ENCODE results near the gene WDR77.

The WDR77 gene

DNA sequence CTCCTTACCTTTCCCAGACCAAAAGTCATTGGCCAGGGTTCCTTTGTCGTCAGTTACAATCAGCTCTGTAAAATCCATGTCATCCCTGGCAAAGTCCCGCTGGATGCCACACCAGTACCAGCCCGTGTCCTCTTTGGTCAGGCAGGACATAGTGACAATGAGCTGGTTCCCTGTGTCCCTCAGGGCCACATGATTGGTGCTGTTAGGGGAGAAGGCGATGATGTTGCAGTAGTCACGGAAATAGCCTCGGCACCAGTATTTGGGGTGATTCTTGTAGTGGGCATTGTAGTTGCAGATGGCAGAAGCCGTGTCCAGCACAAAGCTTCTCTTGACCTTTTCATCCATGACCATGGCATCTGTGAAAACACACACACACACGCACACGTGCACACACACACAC, 39.6 kb upstream of the WDR77 start:
- H3K9me2 ChIP-seq (ENCODE audit: low read depth, low read length), result no peaks in the 10 kb centered on the region
- H3K79me2 ChIP-seq (ENCODE audit: insufficient read depth, low read length), result no peaks in the 10 kb centered on the region
- no peak overlapping the region for H2AFZ ChIP-seq (ENCODE audit: low read length)
- H3F3A ChIP-seq (ENCODE audit: insufficient read depth, low read length), result no peaks in the 10 kb centered on the region
- no peaks in the 10 kb centered on the region for H3K36me3 ChIP-seq (ENCODE audit: insufficient read depth, low read length)
- no peak overlapping the region for H3K27ac ChIP-seq (ENCODE audit: low read depth, low read length, poor library complexity, severe bottlenecking)
- no peak overlapping the region for H3K4me3 ChIP-seq (ENCODE audit: low read depth, low read length, poor library complexity, severe bottlenecking)
- TF ChIP-seq, protein P1, sequence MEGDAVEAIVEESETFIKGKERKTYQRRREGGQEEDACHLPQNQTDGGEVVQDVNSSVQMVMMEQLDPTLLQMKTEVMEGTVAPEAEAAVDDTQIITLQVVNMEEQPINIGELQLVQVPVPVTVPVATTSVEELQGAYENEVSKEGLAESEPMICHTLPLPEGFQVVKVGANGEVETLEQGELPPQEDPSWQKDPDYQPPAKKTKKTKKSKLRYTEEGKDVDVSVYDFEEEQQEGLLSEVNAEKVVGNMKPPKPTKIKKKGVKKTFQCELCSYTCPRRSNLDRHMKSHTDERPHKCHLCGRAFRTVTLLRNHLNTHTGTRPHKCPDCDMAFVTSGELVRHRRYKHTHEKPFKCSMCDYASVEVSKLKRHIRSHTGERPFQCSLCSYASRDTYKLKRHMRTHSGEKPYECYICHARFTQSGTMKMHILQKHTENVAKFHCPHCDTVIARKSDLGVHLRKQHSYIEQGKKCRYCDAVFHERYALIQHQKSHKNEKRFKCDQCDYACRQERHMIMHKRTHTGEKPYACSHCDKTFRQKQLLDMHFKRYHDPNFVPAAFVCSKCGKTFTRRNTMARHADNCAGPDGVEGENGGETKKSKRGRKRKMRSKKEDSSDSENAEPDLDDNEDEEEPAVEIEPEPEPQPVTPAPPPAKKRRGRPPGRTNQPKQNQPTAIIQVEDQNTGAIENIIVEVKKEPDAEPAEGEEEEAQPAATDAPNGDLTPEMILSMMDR (IDR thresholded peaks at IDR 0.05; ENCODE audit: low read length), result no peak
- no peak for TF ChIP-seq EZH2 (IDR thresholded peaks at IDR 0.05; ENCODE audit: borderline replicate concordance, low read length)
- H3K9me3 ChIP-seq (ENCODE audit: low read length), result no peaks in the 10 kb centered on the region
- no peaks in the 10 kb centered on the region for H3K4me1 ChIP-seq (ENCODE audit: insufficient read depth, low read length, severe bottlenecking)
- H4K20me1 ChIP-seq (ENCODE audit: insufficient read depth, low read length), result no peaks in the 10 kb centered on the region
- no peak overlapping the region for H3K4me2 ChIP-seq (ENCODE audit: low read length)
- H3K27me3 ChIP-seq (ENCODE audit: insufficient read depth, low read length), result no peaks in the 10 kb centered on the region; the same call in 1 of the 2 replicates
- H3K9ac ChIP-seq (ENCODE audit: low read length), result no peak overlapping the region

DNA sequence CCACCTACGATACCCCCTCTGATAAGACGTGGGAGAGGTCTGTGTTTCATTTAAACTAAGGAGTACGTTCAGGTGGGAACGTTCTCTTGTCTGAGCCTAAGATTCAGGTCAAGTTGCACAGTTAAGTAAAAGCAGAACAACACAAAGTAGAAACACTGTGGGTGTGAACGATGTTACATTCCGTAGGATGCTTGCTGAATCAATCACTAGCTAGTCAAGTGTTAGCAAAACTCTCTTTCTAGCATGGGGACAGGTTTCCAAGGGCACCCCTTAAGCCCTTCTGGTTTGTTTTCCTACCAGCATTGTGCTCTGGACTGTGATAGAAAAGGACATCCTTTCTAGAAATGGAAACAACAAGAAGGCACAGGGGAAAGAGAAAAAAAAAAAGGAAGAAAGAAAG, 38.1 kb upstream of the WDR77 start:
- no peaks in the 10 kb centered on the region for H3K9me2 ChIP-seq (ENCODE audit: low read depth, low read length)
- H3K9me3 ChIP-seq (ENCODE audit: low read length), result no peaks in the 10 kb centered on the region
- TF ChIP-seq, protein P1 (IDR thresholded peaks at IDR 0.05; ENCODE audit: low read length), result no peak
- TF ChIP-seq EZH2 (IDR thresholded peaks at IDR 0.05; ENCODE audit: borderline replicate concordance, low read length), result no peak
- H2AFZ ChIP-seq (ENCODE audit: low read length), result no peak overlapping the region
- H3K36me3 ChIP-seq (ENCODE audit: insufficient read depth, low read length), result no peaks in the 10 kb centered on the region
- H3K4me3 ChIP-seq (ENCODE audit: low read depth, low read length, poor library complexity, severe bottlenecking), result no peak overlapping the region
- H4K20me1 ChIP-seq (ENCODE audit: insufficient read depth, low read length), result no peaks in the 10 kb centered on the region
- no peak overlapping the region for H3K9ac ChIP-seq (ENCODE audit: low read length)
- no peak overlapping the region for H3K27ac ChIP-seq (ENCODE audit: low read depth, low read length, poor library complexity, severe bottlenecking)
- H3K4me2 ChIP-seq (ENCODE audit: low read length), result no peak overlapping the region
- H3K79me2 ChIP-seq (ENCODE audit: insufficient read depth, low read length), result no peaks in the 10 kb centered on the region
- H3F3A ChIP-seq (ENCODE audit: insufficient read depth, low read length), result no peaks in the 10 kb centered on the region
- H3K27me3 ChIP-seq (ENCODE audit: insufficient read depth, low read length), result no peaks in the 10 kb centered on the region
- no peaks in the 10 kb centered on the region for H3K4me1 ChIP-seq (ENCODE audit: insufficient read depth, low read length, severe bottlenecking)

DNA sequence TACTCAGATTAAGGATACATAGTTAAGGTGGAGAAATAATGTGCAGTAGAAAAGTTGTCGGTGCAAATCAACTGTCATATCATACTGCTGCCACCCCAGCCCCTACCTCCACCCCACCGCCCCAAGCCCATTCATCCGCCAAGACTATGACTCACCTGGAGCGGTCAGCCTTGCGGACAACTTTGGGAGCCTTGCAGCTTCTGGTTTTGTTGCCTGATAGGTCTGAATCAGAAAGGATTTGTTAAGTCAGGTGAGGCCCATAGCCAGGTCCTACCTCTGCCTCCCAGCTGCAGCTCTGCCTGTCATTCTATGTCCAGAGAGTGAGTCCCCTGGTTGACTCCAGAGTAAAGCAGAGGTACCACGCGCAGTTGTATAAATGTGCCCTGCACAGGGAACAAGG, 37.4 kb upstream of the WDR77 start:
- no peak overlapping the region for H3K9ac ChIP-seq (ENCODE audit: low read length)
- no peaks in the 10 kb centered on the region for H4K20me1 ChIP-seq (ENCODE audit: insufficient read depth, low read length)
- H3K9me2 ChIP-seq (ENCODE audit: low read depth, low read length), result no peaks in the 10 kb centered on the region
- H3K36me3 ChIP-seq (ENCODE audit: insufficient read depth, low read length), result no peaks in the 10 kb centered on the region
- H3K4me2 ChIP-seq (ENCODE audit: low read length), result no peak overlapping the region
- H3K4me1 ChIP-seq (ENCODE audit: insufficient read depth, low read length, severe bottlenecking), result no peaks in the 10 kb centered on the region
- H3K27me3 ChIP-seq (ENCODE audit: insufficient read depth, low read length), result no peaks in the 10 kb centered on the region
- H3K4me3 ChIP-seq (ENCODE audit: low read depth, low read length, poor library complexity, severe bottlenecking), result no peak overlapping the region
- H2AFZ ChIP-seq (ENCODE audit: low read length), result no peak overlapping the region
- no peaks in the 10 kb centered on the region for H3K79me2 ChIP-seq (ENCODE audit: insufficient read depth, low read length)
- TF ChIP-seq EZH2 (IDR thresholded peaks at IDR 0.05; ENCODE audit: borderline replicate concordance, low read length), result no peak
- TF ChIP-seq, protein P1 (IDR thresholded peaks at IDR 0.05; ENCODE audit: low read length), result no peak
- no peaks in the 10 kb centered on the region for H3F3A ChIP-seq (ENCODE audit: insufficient read depth, low read length)
- H3K27ac ChIP-seq (ENCODE audit: low read depth, low read length, poor library complexity, severe bottlenecking), result no peak overlapping the region
- no peaks in the 10 kb centered on the region for H3K9me3 ChIP-seq (ENCODE audit: low read length)
